Neutrophil (primary cell): ENCODE measurements around the gene PHYKPL.
A peak's percentile ranks its signal among the peaks of the same experiment; 100 is the strongest.

Experiments used
- H3K27ac ChIP-seq: fragments of 200-600 bp; sonication (generic); 2 replicates; pipeline ENCODE4 v1.5.1; 2016; ENCODE audit warnings: mild to moderate bottlenecking, moderate library complexity
- H3K27me3 ChIP-seq: fragments of 200-600 bp; sonication (generic); 2 replicates; pipeline ENCODE4 v1.6.0; 2016; ENCODE audit warnings: mild to moderate bottlenecking
- H3K36me3 ChIP-seq: fragments of 200-600 bp; sonication (generic); 2 replicates; pipeline ENCODE4 v1.5.1; 2017
- H3K4me1 ChIP-seq, 2 experiments: fragments of 200-600 bp in 1 of 2; sonication (generic) in 1 of 2; 1 replicate in 1 of 2; 2 replicates in 1 of 2; pipeline versions ENCODE4 v1.5.1 to v1.6.1; 2013 to 2016; ENCODE audit warnings: low read depth in 1 of 2, low read length in 1 of 2, mild to moderate bottlenecking in 1 of 2, moderate library complexity in 1 of 2; ENCODE audit not compliant: control insufficient read depth in 1 of 2, insufficient read depth in 1 of 2
- H3K4me3 ChIP-seq, 2 experiments: fragments of 200-600 bp in 1 of 2; sonication (generic) in 1 of 2; 1 replicate in 1 of 2; 2 replicates in 1 of 2; pipeline ENCODE4 v1.5.1; 2013 to 2016; ENCODE audit warnings: low read depth in 1 of 2, low read length in 1 of 2, mild to moderate bottlenecking in 1 of 2, moderate library complexity in 1 of 2
- H3K9me3 ChIP-seq: fragments of 200-600 bp; sonication (generic); 2 replicates; pipeline ENCODE4 v1.5.1; 2016
- CTCF ChIP-seq: fragments of 200-600 bp; sonication (generic); IDR thresholded peaks from 2 replicates; pipeline ENCODE4 v1.5.1; 2016; ENCODE audit warnings: antibody characterized with exemption

Gene PHYKPL

GRCh38 chr5:178213748-178214151 is 18.9 kb downstream of the PHYKPL start:
- H3K27me3 ChIP-seq: no peaks in the 10 kb centered on the region
- TF ChIP-seq CTCF: no peak
- no peaks in the 10 kb centered on the region for H3K9me3 ChIP-seq
- peaks cover 65% of the 10 kb centered on the region for H3K36me3 ChIP-seq
- H3K4me3 ChIP-seq: no peak overlapping the region
- H3K4me1 ChIP-seq: peaks cover 42 to 46% of the 10 kb centered on the region in 2 experiments
- peak overlapping the region; percentile 82 for H3K27ac ChIP-seq

GRCh38 chr5:178213003-178213461 is 19.6 kb downstream of the PHYKPL start:
- H3K4me1 ChIP-seq: peaks cover 42 to 46% of the 10 kb centered on the region in 2 experiments
- peaks cover 67% of the 10 kb centered on the region for H3K36me3 ChIP-seq
- no peaks in the 10 kb centered on the region for H3K9me3 ChIP-seq
- H3K4me3 ChIP-seq: no peak overlapping the region
- H3K27ac ChIP-seq: peak overlapping the region; percentile 82
- no peak for TF ChIP-seq CTCF
- H3K27me3 ChIP-seq: no peaks in the 10 kb centered on the region

GRCh38 chr5:178212241-178213002 is 20.2 kb downstream of the PHYKPL start:
- Histone ChIP-seq H3K4me3 (no peak overlapping the region), H3K9me3 (no peaks in the 10 kb centered on the region), H3K36me3 (peaks cover 72% of the 10 kb centered on the region), H3K4me1 (peaks cover 41 to 45% of the 10 kb centered on the region in 2 experiments), H3K27me3 (no peaks in the 10 kb centered on the region), H3K27ac (peak overlapping the region; percentile 82)
- TF ChIP-seq CTCF: no peak

- H3K27ac ChIP-seq: peak overlapping the region; percentile 17
- H3K9me3 ChIP-seq: no peaks in the 10 kb centered on the region
- H3K36me3 ChIP-seq: peaks cover 82% of the 10 kb centered on the region
- peaks cover 34 to 41% of the 10 kb centered on the region in 2 experiments for H3K4me1 ChIP-seq
- H3K4me3 ChIP-seq: no peak overlapping the region
- H3K27me3 ChIP-seq: no peaks in the 10 kb centered on the region
- TF ChIP-seq CTCF: no peak
Observed at GRCh38 chr5:178211095-178212048, 21.2 kb downstream of the PHYKPL start.

GRCh38 chr5:178210686-178211085 is 21.9 kb downstream of the PHYKPL start:
- TF ChIP-seq CTCF: no peak
- Histone ChIP-seq H3K27me3 (no peaks in the 10 kb centered on the region), H3K27ac (no peak overlapping the region), H3K9me3 (no peaks in the 10 kb centered on the region), H3K4me3 (no peak overlapping the region), H3K36me3 (peaks cover 85% of the 10 kb centered on the region), H3K4me1 (peaks cover 34 to 41% of the 10 kb centered on the region in 2 experiments)
